NT2/D1 (cell line): ENCODE results near the gene PROSER3.

Experiments
- SUZ12 ChIP-seq: IDR thresholded peaks from 2 replicates; pipeline ENCODE4 v1.6.1; 2011; ENCODE audit not compliant: insufficient read length, insufficient read depth; ENCODE audit errors: extremely low read depth
- YY1 ChIP-seq: IDR thresholded peaks from 2 replicates; pipeline ENCODE4 v1.6.1; 2011; ENCODE audit not compliant: insufficient read length, insufficient read depth
- ZNF274 ChIP-seq: IDR thresholded peaks from 2 replicates; pipeline ENCODE4 v1.6.1; 2011; ENCODE audit warnings: mild to moderate bottlenecking, low read depth, low read length

- TF ChIP-seq ZNF274 (no peak), YY1 (no peak), SUZ12 (no peak)
These were observed 34.9 kb downstream of the PROSER3 start for GRCh38 chr19:35792888-35793287.
